Aorta (tissue), 5 donors: ENCODE measurements around the gene THEMIS. TPM values are rescaled to one million over a fixed set of nuclear protein-coding genes. Genes with fewer than 3 reads are reported as not detected.
"Not testable (repeated sequence)": the region's sequence is repeated elsewhere in the genome, so short reads cannot be mapped to it uniquely, and the experiment has no call there.

ENCODE experiments used
- ATAC-seq: fragments of 200-7000 bp; cut with Tn5 transposase; one replicate; pipeline ENCODE4 v1.9.1; 2022; ENCODE audit warnings: moderate library complexity; ENCODE audit not compliant: low FRiP score
- DNase-seq, 2 donors: peaks; one replicate each; pipeline ENCODE4 v3.0.0-alpha.2; 2020
- H3K27ac ChIP-seq, 2 donors: one replicate each; pipeline ENCODE4 v1.5.1; 2013; ENCODE audit warnings: low read length in 2 of 2, mild to moderate bottlenecking in 2 of 2, moderate library complexity in 2 of 2, control low read depth in 1 of 2, inconsistent platforms in 1 of 2, low read depth in 1 of 2
- H3K27me3 ChIP-seq, 2 donors: one replicate each; pipeline ENCODE4 v1.6.1; 2013; ENCODE audit warnings: control low read depth in 1 of 2, low read length in 1 of 2, mild to moderate bottlenecking in 1 of 2, moderate library complexity in 1 of 2; ENCODE audit not compliant: insufficient read depth in 2 of 2, control insufficient read depth in 1 of 2
- H3K36me3 ChIP-seq, 2 donors: one replicate each; pipeline ENCODE4 v1.6.1; 2013; ENCODE audit warnings: control low read depth in 1 of 2, low read length in 1 of 2, mild to moderate bottlenecking in 1 of 2; ENCODE audit not compliant: insufficient read depth in 2 of 2, control insufficient read depth in 1 of 2
- H3K4me1 ChIP-seq, 2 donors: one replicate each; pipeline ENCODE4 v1.6.1; 2013; ENCODE audit warnings: low read length in 2 of 2, control low read depth in 1 of 2, mild to moderate bottlenecking in 1 of 2, moderate library complexity in 1 of 2; ENCODE audit not compliant: insufficient read depth in 2 of 2, control insufficient read depth in 1 of 2
- H3K4me3 ChIP-seq, 2 donors: one replicate each; pipeline ENCODE4 v1.5.1; 2013; ENCODE audit warnings: low read length in 2 of 2, control low read depth in 1 of 2, mild to moderate bottlenecking in 1 of 2
- H3K9me3 ChIP-seq: one replicate; pipeline ENCODE4 v1.6.1; 2013; ENCODE audit warnings: mild to moderate bottlenecking, low read length; ENCODE audit not compliant: control insufficient read depth
- WGBS, 2 donors: extraction: QIAGEN DNeasy Blood & Tissue Kit; methylation state at CpG; one replicate each; pipeline ENCODE4 v1.1.7; 2013; 5-methylcytosine and 5-hydroxymethylcytosine counted together
- intact Hi-C, 2 donors: fragments of 100-400 bp; cut with DNase I; formaldehyde crosslinking; loops; one replicate each; pipeline versions ENCODE4 v1.14.2 to v1.15.0; 2022
- polyA plus RNA-seq, 2 donors: library from polyadenylated mRNA; stranded (reverse); fragments of 200-250 nt; gene quantifications; one replicate each; pipeline ENCODE4 v1.2.3, GENCODE V29; 2013
- total RNA-seq, 2 donors: library from RNA; stranded (reverse); fragmentation: NEBNext Ultra II Directional; extraction: Animal tissue kit (Norgen Biotek cat#: 25700); gene quantifications; one replicate each; pipeline ENCODE4 v1.2.1, GENCODE V29; 2021
- donor health status: healthy with polysubstance abuse.
- donor health status: Bipolar disorder and iron deficiency.
- donor health status: DM: no; HTN: no; CAD: no.
- donor health status: DM: no; HTN: no; CAD: no.
- donor health status: DM: yes; HTN: yes; CAD: no.

THEMIS gene
- total and polyA plus RNA-seq, 4 donors: 0.63 to 1.7 (median 0.68) TPM; not detected in 1

GRCh38 chr6:127791779-127792528 lies 108.9 kb downstream of the THEMIS start:
- Histone ChIP-seq H3K27me3 (no peaks in the 10 kb centered on the region), H3K27ac (no peak overlapping the region), H3K36me3 (no peaks in the 10 kb centered on the region), H3K4me1 (no peaks in the 10 kb centered on the region), H3K4me3 (no peak overlapping the region), H3K9me3 (no peaks in the 10 kb centered on the region)
- intact Hi-C loops: no loop called here
- ATAC-seq (peak; percentile 36), DNase-seq (peak in 1 of 2 donors; percentile 55)
- WGBS, 2 donors: 79 to 84% methylated on average over 11 of the region's 11 CpGs

- ATAC-seq: peak; percentile 38
- H3K27ac ChIP-seq: no peak overlapping the region
- intact Hi-C loops: no loop called here
- H3K4me3 ChIP-seq: no peak overlapping the region
- 89 to 93% methylated on average over 5 of the region's 5 CpGs for whole genome bisulfite sequencing, 2 donors
- peak in 1 of 2 donors; percentile 37 for DNase-seq
- H3K4me1 ChIP-seq: no peaks in the 10 kb centered on the region
- no peaks in the 10 kb centered on the region for H3K36me3 ChIP-seq
- H3K27me3 ChIP-seq: no peaks in the 10 kb centered on the region
- H3K9me3 ChIP-seq: no peaks in the 10 kb centered on the region
Observed at GRCh38 chr6:127790571-127790970, 110.3 kb downstream of the THEMIS start.

GRCh38 chr6:127786109-127786508 lies 114.7 kb downstream of the THEMIS start:
- DNase-seq: no peak
- no peak overlapping the region for H3K4me3 ChIP-seq
- WGBS, 2 donors: 2 to 3% methylated on average over 1 of the region's 1 CpG
- no peak overlapping the region for H3K27ac ChIP-seq
- no peak for ATAC-seq
- H3K27me3 ChIP-seq: no peaks in the 10 kb centered on the region
- H3K4me1 ChIP-seq: no peaks in the 10 kb centered on the region
- H3K36me3 ChIP-seq: no peaks in the 10 kb centered on the region
- peaks cover 1% of the 10 kb centered on the region for H3K9me3 ChIP-seq
- intact Hi-C loops: no loop called here

- intact Hi-C loops: no loop called here
- Histone ChIP-seq H3K4me3 (no peak overlapping the region), H3K4me1 (no peaks in the 10 kb centered on the region), H3K9me3 (peaks cover 1% of the 10 kb centered on the region), H3K27me3 (no peaks in the 10 kb centered on the region), H3K27ac (no peak overlapping the region), H3K36me3 (no peaks in the 10 kb centered on the region)
- no peak for DNase-seq
- 66 to 74% methylated on average over 1 of the region's 1 CpG for WGBS, 2 donors
- no peak for ATAC-seq
Observed at GRCh38 chr6:127784468-127784867, 116.4 kb downstream of the THEMIS start.

- H3K36me3 ChIP-seq, H3K4me3 ChIP-seq, H3K27ac ChIP-seq, DNase-seq, ATAC-seq, H3K9me3 ChIP-seq, intact Hi-C loops, H3K4me1 ChIP-seq, H3K27me3 ChIP-seq: not testable (repeated sequence)
- WGBS, 2 donors: 64 to 68% methylated on average over 4 of the region's 4 CpGs
Observed at GRCh38 chr6:127781636-127782272, 119.1 kb downstream of the THEMIS start.

GRCh38 chr6:127776320-127776719 lies 124.5 kb downstream of the THEMIS start:
- Histone ChIP-seq H3K36me3 (no peaks in the 10 kb centered on the region), H3K27me3 (no peaks in the 10 kb centered on the region), H3K9me3 (no peaks in the 10 kb centered on the region), H3K4me3 (no peak overlapping the region), H3K4me1 (no peaks in the 10 kb centered on the region), H3K27ac (no peak overlapping the region)
- intact Hi-C loops: no loop called here
- DNase-seq (no peak), ATAC-seq (no peak)
- 59% methylated on average over 2 of the region's 2 CpGs for WGBS, 2 donors

GRCh38 chr6:127775371-127775770 lies 125.5 kb downstream of the THEMIS start:
- Histone ChIP-seq H3K36me3 (no peaks in the 10 kb centered on the region), H3K4me1 (no peaks in the 10 kb centered on the region), H3K27me3 (no peaks in the 10 kb centered on the region), H3K27ac (no peak overlapping the region), H3K4me3 (no peak overlapping the region), H3K9me3 (no peaks in the 10 kb centered on the region)
- DNase-seq: no peak
- intact Hi-C loops: no loop called here
- ATAC-seq: no peak
- 17 to 26% methylated on average over 1 of the region's 1 CpG for WGBS, 2 donors

GRCh38 chr6:127768745-127769144 lies 132.1 kb downstream of the THEMIS start:
- Histone ChIP-seq H3K9me3 (no peaks in the 10 kb centered on the region), H3K4me3 (no peak overlapping the region), H3K27ac (no peak overlapping the region), H3K27me3 (no peaks in the 10 kb centered on the region), H3K4me1 (no peaks in the 10 kb centered on the region), H3K36me3 (no peaks in the 10 kb centered on the region)
- DNase-seq (no peak), ATAC-seq (no peak)
- intact Hi-C loops: no loop called here
- 18 to 34% methylated on average over 4 of the region's 4 CpGs for WGBS, 2 donors

GRCh38 chr6:127768223-127768622 lies 132.6 kb downstream of the THEMIS start:
- Histone ChIP-seq H3K4me3 (no peak overlapping the region), H3K4me1 (no peaks in the 10 kb centered on the region), H3K9me3 (no peaks in the 10 kb centered on the region), H3K36me3 (no peaks in the 10 kb centered on the region), H3K27ac (no peak overlapping the region), H3K27me3 (no peaks in the 10 kb centered on the region)
- ATAC-seq (no peak), DNase-seq (no peak)
- intact Hi-C loops: no loop called here
- WGBS, 2 donors: 32 to 34% methylated on average over 3 of the region's 3 CpGs
